H1 (cell line): Measurements from ENCODE around the gene PTK6. TPM values are rescaled to one million over a fixed set of nuclear protein-coding genes. Genes with fewer than 3 reads are reported as not detected.

Experiments
- HDAC2 ChIP-seq, 2 experiments: fragments of 300-600 bp in 1 of 2; sonication (generic) in 1 of 2; IDR thresholded peaks; 2 replicates each; pipeline ENCODE4 v1.6.1; 2011 to 2012; ENCODE audit warnings: low read depth in 2 of 2, low read length in 2 of 2, mild to moderate bottlenecking in 2 of 2, moderate library complexity in 2 of 2, borderline replicate concordance in 1 of 2, inconsistent platforms in 1 of 2
- JUN ChIP-seq: IDR thresholded peaks from 2 replicates; pipeline ENCODE4 v1.6.1; 2011; ENCODE audit warnings: low read depth, mild to moderate bottlenecking, improper control_type of control experiment, low read length
- KDM4A ChIP-seq: IDR thresholded peaks from one replicate; pipeline ENCODE4 v1.7.1; 2012; ENCODE audit warnings: low read depth, mild to moderate bottlenecking, moderate library complexity, low read length, inconsistent platforms; ENCODE audit not compliant: severe bottlenecking
- NANOG ChIP-seq: IDR thresholded peaks from 2 replicates; pipeline ENCODE4 v1.6.1; 2011; ENCODE audit warnings: low read length, low read depth, mild to moderate bottlenecking, inconsistent platforms; ENCODE audit not compliant: insufficient read depth, poor library complexity, severe bottlenecking
- POU5F1 ChIP-seq: IDR thresholded peaks from 2 replicates; pipeline ENCODE4 v1.6.1; 2011; ENCODE audit warnings: low read depth, mild to moderate bottlenecking, low read length, moderate library complexity
- SIRT6 ChIP-seq: IDR thresholded peaks from one replicate; pipeline ENCODE4 v1.7.1; 2012; ENCODE audit warnings: low read length, inconsistent platforms
- SRF ChIP-seq: IDR thresholded peaks from 2 replicates; pipeline ENCODE4 v1.6.1; 2011; ENCODE audit warnings: mild to moderate bottlenecking, low read depth, low read length, moderate library complexity
- YY1 ChIP-seq: IDR thresholded peaks from 2 replicates; pipeline ENCODE4 v1.6.1; 2011; ENCODE audit warnings: low read depth, mild to moderate bottlenecking, low read length
- polyA plus RNA-seq, 7 experiments: library from polyadenylated mRNA; depleted of rRNA in 3 of 7; stranded (reverse) in 5 of 7; unstranded in 2 of 7; fragments of >200 nt in 5 of 7; fragments of 200-250 nt in 2 of 7; gene quantifications; 1 replicate in 5 of 7; 2 replicates in 1 of 7; 4 replicates in 1 of 7; pipeline versions ENCODE4 v1.2.1 to v1.2.3, GENCODE V29; 2011 to 2013; ENCODE audit warnings: missing spikeins in 2 of 7, mixed read lengths in 2 of 7
- total RNA-seq: library from RNA; stranded (reverse); fragmentation: NEBNext Ultra II Directional; extraction: Animal tissue kit (Norgen Biotek cat#: 25700); gene quantifications from 2 replicates; pipeline ENCODE4 v1.2.1, GENCODE V29; 2021

PTK6 gene
- total and polyA plus RNA-seq, 2 of the 8 experiments (the other 6 are each of a cell fraction or from before 2014, with no cell fraction given) = 0.12 to 0.19 TPM

DNA sequence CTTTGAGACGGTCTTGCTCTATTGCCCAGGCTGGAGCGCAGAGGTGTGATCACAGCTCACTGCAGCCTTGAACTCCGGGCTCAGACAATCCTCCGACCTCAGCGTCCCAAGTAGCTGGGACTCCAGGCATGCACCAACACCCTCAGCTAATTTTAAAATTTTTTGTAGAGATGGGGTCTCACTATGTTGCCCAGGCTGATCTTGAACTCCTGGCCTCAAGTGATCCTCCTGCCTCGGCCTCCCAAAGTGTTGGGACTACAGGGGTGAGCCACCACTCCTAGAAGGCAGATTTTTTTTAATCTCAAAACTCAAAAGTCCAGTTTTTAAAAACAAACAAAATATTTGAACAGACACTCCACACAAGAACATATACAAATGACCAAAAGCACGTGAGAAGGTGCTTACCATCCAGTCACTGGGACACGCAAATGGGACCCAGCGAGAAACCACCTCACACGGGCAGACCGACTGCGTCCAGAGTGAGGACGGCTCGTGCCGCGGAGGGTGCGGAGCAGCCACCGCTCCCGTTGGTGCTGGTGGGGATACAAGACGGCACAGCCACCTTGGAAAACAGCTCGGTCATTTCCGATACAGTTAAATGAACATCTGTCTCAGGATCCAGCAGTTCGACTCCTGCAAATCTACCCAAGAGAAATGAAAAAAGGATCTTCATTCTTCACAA is 45.3 kb upstream of the PTK6 start (continued):
- TF ChIP-seq KDM4A (no peak), POU5F1 (no peak), SRF (no peak), HDAC2 (IDR thresholded peaks at IDR 0.05; ENCODE audit: borderline replicate concordance in 1 of 2, low read depth in 2 of 2, low read length in 2 of 2) (no peak), NANOG (no peak), YY1 (no peak), JUN (no peak), SIRT6 (no peak)
